GM23338 (cell line): ENCODE results near the gene IFT52. TPM values are rescaled to one million over a fixed set of nuclear protein-coding genes. Genes with fewer than 3 reads are reported as not detected.

Source experiments
- ATAC-seq: fragments of 200-7000 bp; cut with Tn5 transposase; 3 replicates; pipeline ENCODE4 v1.9.1; 2020
- DNase-seq: peaks from one replicate; pipeline ENCODE4 v3.0.0-alpha.2; 2015; ENCODE audit warnings: low spot score
- H2AFZ ChIP-seq: fragments of 200-600 bp; sonication (generic); 2 replicates; pipeline ENCODE4 v1.8.0; 2016; ENCODE audit warnings: antibody characterized with exemption, mild to moderate bottlenecking, moderate library complexity
- H3F3A ChIP-seq: fragments of 200-600 bp; sonication (generic); replicated peaks from 2 replicates; pipeline ENCODE4 v1.8.0; 2017; ENCODE audit warnings: antibody characterized with exemption, mixed run types, low read depth
- H3K27ac ChIP-seq: fragments of 200-600 bp; sonication (generic); 2 replicates; pipeline ENCODE4 v1.6.1; 2016; ENCODE audit warnings: low read depth
- H3K27me3 ChIP-seq: fragments of 200-600 bp; sonication (generic); 2 replicates; pipeline ENCODE4 v1.8.0; 2016; ENCODE audit warnings: mild to moderate bottlenecking, mixed run types, moderate library complexity; ENCODE audit not compliant: insufficient read depth
- H3K36me3 ChIP-seq: fragments of 200-600 bp; sonication (generic); 2 replicates; pipeline ENCODE4 v1.8.0; 2016; ENCODE audit warnings: mild to moderate bottlenecking; ENCODE audit not compliant: insufficient read depth
- H3K4me1 ChIP-seq: fragments of 200-600 bp; sonication (generic); 2 replicates; pipeline ENCODE4 v1.8.0; 2016; ENCODE audit warnings: mild to moderate bottlenecking, moderate library complexity; ENCODE audit not compliant: insufficient read depth
- H3K4me2 ChIP-seq: fragments of 200-600 bp; sonication (generic); 2 replicates; pipeline ENCODE4 v1.7.1; 2017; ENCODE audit warnings: mixed run types
- H3K4me3 ChIP-seq: fragments of 200-600 bp; sonication (generic); 2 replicates; pipeline ENCODE4 v1.6.1; 2016; ENCODE audit warnings: mixed run types
- H3K79me2 ChIP-seq: fragments of 200-600 bp; sonication (generic); replicated peaks from 2 replicates; pipeline ENCODE4 v1.8.0; 2017; ENCODE audit warnings: mild to moderate bottlenecking; ENCODE audit not compliant: insufficient read depth
- H3K9me2 ChIP-seq: fragments of 200-600 bp; sonication (generic); 2 replicates; pipeline ENCODE4 v1.8.0; 2017; ENCODE audit not compliant: insufficient read depth
- H4K20me1 ChIP-seq: fragments of 200-600 bp; sonication (generic); replicated peaks from 2 replicates; pipeline ENCODE4 v1.8.0; 2017; ENCODE audit warnings: mild to moderate bottlenecking; ENCODE audit not compliant: insufficient read depth
- H3K27ac Mint-ChIP-seq: 2 replicates; pipeline ENCODE4 v1.8.0; 2020; ENCODE audit warnings: inconsistent platforms, mild to moderate bottlenecking, moderate library complexity, mixed read lengths
- H3K27me3 Mint-ChIP-seq: 3 replicates; pipeline ENCODE4 v1.8.0; 2022; ENCODE audit warnings: low read depth, mild to moderate bottlenecking, moderate library complexity, mixed read lengths, inconsistent platforms; ENCODE audit not compliant: insufficient read depth, poor library complexity
- H3K36me3 Mint-ChIP-seq: 3 replicates; pipeline ENCODE4 v1.8.0; 2021; ENCODE audit warnings: low read depth, mild to moderate bottlenecking, inconsistent platforms, moderate library complexity, mixed read lengths
- H3K4me1 Mint-ChIP-seq: 3 replicates; pipeline ENCODE4 v1.8.0; 2020; ENCODE audit warnings: mild to moderate bottlenecking, inconsistent platforms, mixed read lengths
- H3K4me3 Mint-ChIP-seq: 3 replicates; pipeline ENCODE4 v1.8.0; 2021; ENCODE audit warnings: moderate library complexity, mild to moderate bottlenecking, inconsistent platforms, mixed read lengths
- H3K9me3 Mint-ChIP-seq: 3 replicates; pipeline ENCODE4 v1.8.0; 2020; ENCODE audit warnings: moderate library complexity, mild to moderate bottlenecking, inconsistent platforms, mixed read lengths
- CREB1 ChIP-seq: fragments of 250-450 bp; sonication (Bioruptor Pico); IDR thresholded peaks from 2 replicates; pipeline ENCODE4 v1.5.0; 2020; ENCODE audit warnings: low read depth, mild to moderate bottlenecking, moderate library complexity
- ETS1 ChIP-seq: IDR thresholded peaks from 2 replicates; pipeline ENCODE4 v1.6.1; 2016; ENCODE audit warnings: antibody characterized with exemption
- EZH2 ChIP-seq: fragments of 200-600 bp; sonication (generic); IDR thresholded peaks from one replicate; pipeline ENCODE4 v1.8.0; 2017; ENCODE audit warnings: antibody characterized with exemption, mild to moderate bottlenecking, low read depth; ENCODE audit not compliant: unreplicated experiment
- EZH2phosphoT487 ChIP-seq: fragments of 200-600 bp; sonication (generic); IDR thresholded peaks from one replicate; pipeline ENCODE4 v1.8.1; 2018; ENCODE audit warnings: antibody characterized with exemption; ENCODE audit not compliant: unreplicated experiment
- JUNB ChIP-seq: IDR thresholded peaks from one replicate; pipeline ENCODE4 v1.6.1; 2016; ENCODE audit warnings: antibody characterized with exemption; ENCODE audit not compliant: unreplicated experiment
- NANOG ChIP-seq: IDR thresholded peaks from 2 replicates; pipeline ENCODE4 v1.6.1; 2016; ENCODE audit warnings: antibody characterized with exemption, borderline replicate concordance
- POLR2AphosphoS5 ChIP-seq: IDR thresholded peaks from 2 replicates; pipeline ENCODE4 v1.6.1; 2016; ENCODE audit warnings: antibody characterized with exemption, low read depth
- REST ChIP-seq: IDR thresholded peaks from one replicate; pipeline ENCODE4 v1.6.1; 2018; ENCODE audit warnings: antibody characterized with exemption; ENCODE audit not compliant: unreplicated experiment
- STAT1 ChIP-seq: IDR thresholded peaks from one replicate; pipeline ENCODE4 v1.6.1; 2016; ENCODE audit warnings: antibody characterized with exemption; ENCODE audit not compliant: unreplicated experiment
- ZNF331 ChIP-seq: fragments of 250-450 bp; sonication (Bioruptor Pico); IDR thresholded peaks from 2 replicates; pipeline ENCODE4 v1.5.0; 2020; ENCODE audit warnings: low read depth, mild to moderate bottlenecking, moderate library complexity
- polyA plus RNA-seq: library from polyadenylated mRNA; unstranded; fragments of >200 nt; fragmentation: Nextera tagmentation; extraction: Ambion mirVana; gene quantifications from 2 replicates; pipeline ENCODE4 v1.2.1, GENCODE V29; 2016
- total RNA-seq: library from RNA; depleted of rRNA; stranded (reverse); fragments of >200 nt; shearing (Covaris generic); gene quantifications from 2 replicates; pipeline ENCODE4 v1.2.3, GENCODE V29; 2014; rRNA removed

Gene IFT52
- total and polyA plus RNA-seq, 2 experiments from 2014 or later: 30.4 to 39.8 TPM

DNA sequence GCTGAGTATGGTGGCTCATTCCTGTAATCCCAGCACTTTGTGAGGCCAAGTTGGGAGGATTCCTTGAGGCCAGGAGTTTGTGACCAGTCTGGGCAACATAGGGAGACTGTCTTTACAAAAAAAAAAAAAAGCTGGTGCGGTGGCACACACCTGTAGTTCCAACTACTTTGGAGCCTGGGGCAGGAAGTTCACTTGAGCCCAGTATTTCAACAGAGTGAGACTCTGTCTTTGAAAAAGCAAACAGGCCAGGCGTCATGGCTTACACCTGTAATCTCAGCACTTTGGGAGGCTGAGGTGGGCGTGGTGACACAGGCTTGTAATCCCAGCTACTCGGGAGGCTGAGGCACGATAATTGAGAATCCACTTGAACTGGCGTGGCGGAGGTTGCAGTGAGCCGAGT is 104.8 kb downstream of the IFT52 start:
- Mint-ChIP-seq H3K4me3 (no peak overlapping the region), H3K27ac (no peak overlapping the region), H3K4me1 (no peaks in the 10 kb centered on the region), H3K9me3 (no peaks in the 10 kb centered on the region), H3K27me3 (peaks cover 3% of the 10 kb centered on the region), H3K36me3 (peaks cover 61% of the 10 kb centered on the region)
- H3F3A ChIP-seq: no peaks in the 10 kb centered on the region
- H3K4me1 ChIP-seq: no peaks in the 10 kb centered on the region
- H3K4me2 ChIP-seq: no peak overlapping the region
- ATAC-seq: no peak
- H3K36me3 ChIP-seq: peaks cover 38% of the 10 kb centered on the region
- no peak overlapping the region for H3K4me3 ChIP-seq
- H3K27me3 ChIP-seq: no peaks in the 10 kb centered on the region
- H3K9me2 ChIP-seq: no peaks in the 10 kb centered on the region
- peaks cover 17% of the 10 kb centered on the region for H4K20me1 ChIP-seq
- H3K27ac ChIP-seq: no peak overlapping the region
- DNase-seq: no peak
- no peak overlapping the region for H2AFZ ChIP-seq
- TF ChIP-seq EZH2 (no peak), POLR2AphosphoS5 (no peak), ZNF331 (CRISPR knock-in tag) (no peak), EZH2phosphoT487 (no peak), JUNB (no peak), STAT1 (no peak), NANOG (no peak), ETS1 (no peak), REST (no peak), CREB1 (CRISPR knock-in tag) (no peak)
- peaks cover under 1% of the 10 kb centered on the region; the same call in 1 of the 2 replicates for H3K79me2 ChIP-seq

Other genes starting within 250 kb of the IFT52 start
- gene SRSF6, start 133.0 kb upstream of the IFT52 start, total RNA-seq: 61.5 and 62.3 TPM in 2 replicates
- 49.4 and 60.1 TPM in 2 replicates for gene SRSF6, start 133.0 kb upstream of the IFT52 start, polyA plus RNA-seq
- 17.4 and 33.6 TPM in 2 replicates for gene L3MBTL1, start 83.2 kb upstream of the IFT52 start, total RNA-seq
- 6.1 and 6.5 TPM in 2 replicates for gene L3MBTL1, start 83.2 kb upstream of the IFT52 start, polyA plus RNA-seq
- gene SGK2, start 31.9 kb upstream of the IFT52 start, total RNA-seq: 0.08 and 0.42 TPM in 2 replicates
- 0.12 TPM in 1 of 2 replicates, not detected in the other for gene SGK2, start 31.9 kb upstream of the IFT52 start, polyA plus RNA-seq
- gene MYBL2, start 76.2 kb downstream of the IFT52 start, total RNA-seq: 95.3 and 131 TPM in 2 replicates
- 71.7 and 72.3 TPM in 2 replicates for gene MYBL2, start 76.2 kb downstream of the IFT52 start, polyA plus RNA-seq
- gene GTSF1L, start 136.1 kb downstream of the IFT52 start, total RNA-seq: not detected in 2 replicates
- not detected in 2 replicates for gene GTSF1L, start 136.1 kb downstream of the IFT52 start, polyA plus RNA-seq